ENCODE data around the gene POMZP3.
A peak's percentile ranks its signal among the peaks of the same experiment; 100 is the strongest.
"Not testable (repeated sequence)": the region's sequence is repeated elsewhere in the genome, so short reads cannot be mapped to it uniquely, and the experiment has no call there.

Gene POMZP3

DNA sequence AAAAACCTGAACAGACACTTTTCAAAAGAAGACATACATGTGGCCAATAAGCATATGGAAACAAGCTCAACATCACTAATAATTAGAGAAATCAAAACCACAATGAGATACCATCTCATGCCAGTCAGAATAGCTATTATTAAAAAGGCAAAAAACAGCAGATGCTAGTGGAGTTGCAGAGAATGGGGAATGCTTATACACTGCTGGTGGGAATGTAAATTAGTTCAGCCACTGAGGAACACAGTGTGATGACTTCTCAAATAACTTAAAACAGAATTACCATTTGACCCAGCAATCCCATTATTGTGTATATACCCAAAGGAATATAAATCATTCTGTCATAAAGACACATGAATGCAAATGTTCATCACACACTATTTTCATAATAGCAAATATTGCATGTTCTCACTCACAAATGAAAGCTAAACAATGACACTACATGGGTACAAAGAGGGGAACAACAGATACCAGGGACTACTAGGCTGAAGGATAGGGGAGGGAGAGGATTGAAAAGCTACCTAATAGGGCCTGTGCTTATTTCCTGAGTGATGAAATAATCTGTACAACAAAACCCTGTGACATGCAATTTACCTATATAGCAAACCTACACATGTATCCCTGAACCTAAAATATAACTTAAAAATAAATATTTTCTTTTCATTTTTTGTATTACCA, 28.4 kb downstream of the POMZP3 start:
- H3K4me3 ChIP-seq (ENCODE audit: low read depth, low read length); DNase-seq (ENCODE audit: low read depth): not testable (repeated sequence)

DNA sequence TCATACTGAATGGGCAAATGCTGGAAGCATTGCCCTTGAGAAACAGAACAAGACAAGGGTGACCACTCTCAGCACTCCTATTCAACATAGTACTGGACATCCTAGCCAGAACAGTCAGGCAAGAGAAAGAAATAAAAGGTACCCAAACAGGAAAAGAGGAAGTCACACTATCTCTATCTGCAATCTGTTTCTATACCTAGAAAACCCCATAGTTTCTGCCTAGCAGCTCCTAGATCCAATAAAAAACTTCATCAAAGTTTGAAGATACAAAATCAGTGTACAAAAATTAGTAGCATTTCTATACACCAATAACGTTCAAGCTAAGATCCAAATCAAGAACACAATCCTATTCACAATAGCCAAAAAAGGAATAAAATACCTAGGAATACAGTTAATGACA, 29.8 kb downstream of the POMZP3 start:
- not testable (repeated sequence) for H3K4me3 ChIP-seq (ENCODE audit: low read depth, low read length)

DNA sequence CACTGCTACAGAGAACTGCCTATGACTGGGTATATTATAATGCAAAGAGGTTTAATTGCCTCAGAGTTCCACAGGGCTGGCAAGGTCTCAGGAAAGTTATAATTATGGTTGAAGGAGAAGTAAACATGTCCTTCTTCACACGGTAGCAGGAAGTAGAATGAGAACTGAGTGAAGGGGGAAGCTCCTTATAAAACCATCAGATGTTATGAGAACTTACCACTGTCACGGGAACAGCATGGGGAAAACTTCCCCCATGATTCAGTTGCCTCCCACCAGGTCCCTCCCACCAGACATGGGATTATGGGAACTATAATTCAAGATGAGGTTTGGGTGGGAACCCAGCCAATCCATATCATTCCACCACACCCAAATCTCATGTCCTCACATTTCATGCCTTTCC, 34.4 kb downstream of the POMZP3 start:
- H3K4me3 ChIP-seq (ENCODE audit: low read depth, low read length); DNase-seq (ENCODE audit: low read depth): not testable (repeated sequence)

More for the DNA sequence above, 29.8 kb downstream of the POMZP3 start:
- not testable (repeated sequence) for DNase-seq (ENCODE audit: low read depth)

DNA sequence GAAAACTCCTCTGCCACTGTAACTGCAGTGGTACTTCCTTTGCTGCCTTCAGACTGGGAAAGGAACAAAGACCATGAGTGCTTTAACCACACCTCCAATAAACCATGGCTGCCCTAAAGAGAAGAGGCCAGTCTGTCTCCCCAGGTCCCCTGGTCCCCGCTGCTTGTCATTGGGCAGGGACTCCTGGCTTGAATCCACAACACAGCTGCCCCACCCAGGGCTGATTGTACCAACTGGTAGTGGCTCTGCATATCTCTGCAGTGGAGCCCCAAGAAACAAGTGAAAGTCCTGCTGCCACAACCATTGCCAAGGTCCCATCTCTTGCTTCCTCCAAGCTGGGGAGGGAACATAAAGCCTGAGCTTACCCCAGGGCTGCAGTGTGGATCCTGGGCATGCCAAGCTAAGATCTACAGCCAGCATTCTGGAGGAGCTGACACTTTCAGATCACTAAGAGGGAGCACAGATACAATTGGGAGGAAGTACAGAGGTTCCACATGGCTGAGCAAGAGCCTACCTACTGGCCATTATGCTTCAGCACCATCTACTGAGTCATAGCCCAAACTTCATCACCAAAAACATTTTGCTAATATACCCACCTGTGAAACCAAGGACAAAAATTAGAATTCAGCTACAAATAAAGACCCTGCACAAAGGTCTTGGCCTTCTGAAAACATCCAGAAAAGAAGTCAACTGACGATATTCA, 35.3 kb downstream of the POMZP3 start:
- not testable (repeated sequence) for H3K4me3 ChIP-seq (ENCODE audit: low read depth, low read length); DNase-seq (ENCODE audit: low read depth)

DNA sequence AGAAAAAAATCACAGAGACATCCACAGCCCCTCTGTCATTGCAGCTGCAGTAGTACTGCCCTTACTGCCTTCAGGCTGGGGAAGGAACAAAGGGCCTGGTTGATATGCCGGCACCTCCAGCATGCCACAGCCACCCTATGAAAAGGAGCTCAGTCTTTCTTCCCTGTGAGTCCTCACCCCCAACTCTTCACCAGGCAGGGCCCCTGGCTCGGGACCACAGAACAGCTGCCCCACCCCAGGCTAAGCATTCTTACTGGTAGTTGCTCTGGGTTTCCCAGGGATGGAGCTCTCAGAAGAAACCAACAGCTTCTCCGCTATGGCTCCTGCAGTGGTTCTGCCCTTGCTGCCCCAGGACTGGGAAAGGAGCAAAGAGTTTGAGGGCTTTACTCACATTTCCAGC, 36.0 kb downstream of the POMZP3 start:
- not testable (repeated sequence) for H3K4me3 ChIP-seq (ENCODE audit: low read depth, low read length)

DNA sequence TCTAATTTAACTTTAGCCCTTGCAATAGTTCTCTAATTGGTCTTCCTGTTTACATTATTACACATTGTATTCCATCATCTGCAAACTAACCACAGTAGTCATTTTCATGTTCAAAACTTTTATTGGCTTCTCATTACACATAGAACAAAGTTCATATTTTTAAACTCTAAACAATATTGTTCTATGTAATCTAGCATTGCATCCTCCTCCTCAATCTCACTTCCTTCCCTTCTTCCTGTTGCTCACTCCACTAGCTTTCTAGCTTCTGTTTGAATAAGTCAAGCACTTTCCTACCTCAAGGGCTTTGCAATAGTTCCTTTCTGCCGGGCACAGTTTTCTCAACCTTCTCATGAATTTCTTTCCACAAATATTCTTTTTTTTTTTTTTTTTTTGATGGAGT, 38.5 kb downstream of the POMZP3 start:
- not testable (repeated sequence) for H3K4me3 ChIP-seq (ENCODE audit: low read depth, low read length); DNase-seq (ENCODE audit: low read depth)

More for the DNA sequence above, 36.0 kb downstream of the POMZP3 start:
- DNase-seq (ENCODE audit: low read depth), result not testable (repeated sequence)

DNA sequence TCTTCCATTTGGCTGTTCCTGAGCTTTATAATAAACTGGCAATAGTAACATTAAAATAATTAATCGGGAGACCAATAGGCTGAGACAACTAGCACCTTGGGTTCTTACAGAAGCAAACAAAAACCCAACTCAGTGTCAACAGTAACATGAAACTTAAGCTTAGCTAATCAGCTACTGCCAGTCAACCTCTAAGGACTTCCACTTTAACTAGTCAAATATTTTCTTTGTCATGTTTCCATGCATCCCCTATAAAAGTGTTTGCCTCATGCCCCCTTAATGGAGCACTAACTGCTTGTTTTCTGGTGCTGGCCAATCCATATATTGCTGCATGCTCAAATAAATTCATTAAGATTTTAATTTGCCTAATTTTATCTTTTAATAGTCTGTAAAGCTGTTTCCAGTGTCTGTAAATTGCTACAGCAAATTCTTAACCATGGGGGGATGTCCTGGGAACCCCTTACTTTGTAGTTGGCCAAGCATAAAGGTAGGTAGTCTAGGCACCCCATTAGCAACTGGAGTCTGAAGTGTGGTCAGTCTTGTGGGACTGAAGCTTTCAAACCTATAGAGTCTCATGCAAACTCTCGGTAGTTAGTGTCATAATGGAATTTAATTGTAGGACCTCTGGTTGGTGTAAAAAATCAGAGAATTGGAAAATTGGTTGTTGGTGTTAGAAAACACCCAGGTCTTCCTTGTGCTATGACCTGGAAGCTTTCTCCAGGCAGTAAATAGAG, 40.3 kb downstream of the POMZP3 start:
- peak; percentile 14 for DNase-seq (ENCODE audit: low read depth)
- H3K4me3 ChIP-seq (ENCODE audit: low read depth, low read length), result not testable (repeated sequence)

DNA sequence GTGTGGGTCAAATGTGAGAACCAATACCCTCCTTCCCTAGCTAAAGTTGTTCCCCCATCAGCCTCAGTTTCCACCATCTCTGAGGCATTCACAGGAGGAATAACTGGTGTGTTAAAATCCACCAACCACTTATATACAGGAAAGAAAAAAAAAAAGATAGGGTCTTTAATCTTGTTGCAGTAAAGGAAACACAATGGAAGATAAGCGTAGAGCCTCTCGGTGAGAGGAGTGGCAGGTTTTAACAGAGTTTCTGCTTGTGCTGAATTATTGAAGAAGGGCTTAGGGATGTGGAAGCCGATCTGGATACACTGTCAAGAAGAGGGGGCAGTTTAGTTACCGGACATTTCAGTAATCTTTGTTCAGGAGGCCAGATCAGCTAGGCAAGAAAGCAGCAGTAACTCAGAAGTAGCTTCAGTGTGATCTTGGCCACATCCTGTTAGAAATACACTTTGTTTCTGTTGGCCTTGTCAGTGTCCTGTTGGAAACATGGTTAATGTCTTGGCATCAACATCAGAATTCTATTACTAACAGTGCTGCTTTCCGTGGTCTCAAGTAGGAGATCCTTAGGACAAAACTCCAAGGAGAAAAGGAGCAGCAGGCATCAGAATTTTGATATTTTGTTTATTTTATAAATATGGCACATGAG, 43.3 kb downstream of the POMZP3 start:
- H3K4me3 ChIP-seq (ENCODE audit: low read depth, low read length), result not testable (repeated sequence)
- DNase-seq (ENCODE audit: low read depth), result peak; percentile 70

DNA sequence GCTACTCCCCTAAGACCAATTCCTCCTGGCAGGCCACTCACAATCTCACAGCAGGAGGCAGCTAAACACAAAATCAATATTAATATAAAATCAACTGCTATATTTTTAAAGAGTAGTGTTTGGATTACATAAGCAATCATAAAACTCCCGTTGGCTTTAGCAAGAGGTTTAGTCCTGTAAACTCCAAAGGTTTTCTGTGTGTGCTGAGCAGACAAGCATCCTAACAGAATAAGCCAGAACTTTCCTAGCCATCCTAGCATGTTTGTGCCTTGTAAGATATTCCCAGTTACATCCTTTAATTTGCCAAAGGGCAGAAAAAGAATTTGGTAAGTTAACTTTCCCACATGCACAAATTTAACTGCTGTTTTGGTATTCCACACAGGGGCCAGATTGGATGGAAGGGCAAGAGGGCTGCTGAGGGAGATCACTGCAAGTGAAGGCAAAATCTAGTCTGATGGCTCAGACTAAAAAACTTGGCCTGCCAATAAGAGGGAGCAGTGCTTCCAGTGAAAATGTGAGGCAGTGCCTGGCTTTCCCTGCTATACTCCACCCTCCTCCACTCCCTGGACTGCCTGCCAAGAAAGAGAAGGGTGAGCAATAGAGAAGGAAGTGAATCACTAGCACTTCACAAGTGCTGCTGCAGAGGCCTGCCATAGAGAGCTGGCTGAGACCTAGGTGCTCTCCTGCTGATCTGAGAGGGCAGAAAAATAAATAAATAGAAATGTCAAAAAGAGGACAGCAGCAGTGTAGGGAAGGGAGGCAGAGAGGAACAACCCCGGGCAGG, 44.0 kb downstream of the POMZP3 start:
- DNase-seq (ENCODE audit: low read depth), result peak; percentile 85
- not testable (repeated sequence) for H3K4me3 ChIP-seq (ENCODE audit: low read depth, low read length)

DNA sequence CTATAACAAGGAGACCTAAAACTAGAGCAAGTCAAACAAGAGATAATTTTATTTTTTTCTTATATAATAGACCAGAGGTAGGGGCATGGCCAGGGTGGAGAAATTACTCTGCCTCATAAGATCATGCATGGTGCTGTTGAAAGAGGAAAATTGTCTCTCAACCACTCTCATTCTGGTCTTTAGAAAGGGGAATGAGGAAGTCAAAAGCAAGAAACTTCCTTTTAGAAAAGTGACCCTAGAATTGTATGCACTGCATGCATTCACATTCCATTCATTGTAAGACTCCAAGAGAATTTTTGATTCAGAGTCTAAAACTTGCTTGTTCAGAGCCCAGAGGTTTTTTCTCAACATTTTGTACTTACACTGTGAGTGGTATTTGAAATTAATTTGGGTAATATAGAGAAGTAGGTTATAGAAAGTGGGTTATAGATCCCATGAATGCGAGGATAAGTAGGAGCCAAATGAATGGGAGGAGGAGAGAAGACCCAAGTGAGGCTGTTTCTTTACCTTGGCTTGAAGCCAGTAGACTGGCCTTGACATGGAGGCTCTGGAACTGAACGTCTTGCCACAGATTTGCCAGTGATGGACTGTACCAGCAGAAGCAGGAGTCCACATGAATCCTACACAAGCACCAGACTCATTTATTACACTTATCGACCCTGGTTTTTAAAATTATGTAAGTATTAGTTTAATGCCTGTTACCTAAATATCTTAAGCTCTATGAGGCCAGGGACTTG, 51.0 kb downstream of the POMZP3 start:
- not testable (repeated sequence) for H3K4me3 ChIP-seq (ENCODE audit: low read depth, low read length)
- DNase-seq (ENCODE audit: low read depth), result peak; percentile 67

DNA sequence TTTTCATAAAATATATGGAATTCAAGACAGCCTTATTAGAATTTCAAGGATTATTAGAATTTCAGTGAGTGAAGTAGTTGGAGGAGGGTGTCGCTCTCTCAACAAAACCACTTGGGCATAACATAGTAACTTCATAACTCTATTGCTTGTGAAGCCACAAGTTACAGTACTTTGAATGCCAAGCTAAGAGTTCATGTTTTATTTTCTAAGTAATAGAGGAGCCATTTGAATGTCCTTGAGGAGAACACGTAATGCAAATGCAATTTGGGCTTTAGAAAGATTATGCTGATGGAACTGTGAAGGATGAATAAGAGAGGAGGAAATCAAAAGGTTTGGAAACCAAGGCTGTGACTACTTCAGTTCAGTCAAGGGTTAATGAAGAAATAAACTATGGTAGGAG, 51.6 kb downstream of the POMZP3 start:
- not testable (repeated sequence) for DNase-seq (ENCODE audit: low read depth)

DNA sequence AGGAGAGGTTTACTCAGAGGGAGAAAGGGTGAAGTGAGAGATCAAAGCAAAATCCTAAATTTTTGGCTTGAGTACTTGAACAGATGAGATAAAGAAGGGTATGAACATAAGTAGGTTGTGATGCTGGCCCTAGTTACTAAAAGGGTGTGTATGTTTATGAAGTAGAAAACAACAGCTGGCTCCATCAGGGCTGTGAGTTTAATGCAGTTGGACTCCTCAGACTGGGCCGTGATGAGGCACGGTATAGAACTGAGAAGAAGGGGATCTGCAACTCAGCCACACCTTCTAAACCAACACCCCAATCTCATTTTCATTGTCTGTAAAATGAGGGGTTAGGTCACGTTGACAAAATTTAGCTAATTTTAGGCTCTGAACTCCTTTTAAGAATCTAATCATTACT, 54.8 kb downstream of the POMZP3 start:
- not testable (repeated sequence) for H3K4me3 ChIP-seq (ENCODE audit: low read depth, low read length); DNase-seq (ENCODE audit: low read depth)

More for the DNA sequence above, 51.6 kb downstream of the POMZP3 start:
- H3K4me3 ChIP-seq (ENCODE audit: low read depth, low read length), result not testable (repeated sequence)

DNA sequence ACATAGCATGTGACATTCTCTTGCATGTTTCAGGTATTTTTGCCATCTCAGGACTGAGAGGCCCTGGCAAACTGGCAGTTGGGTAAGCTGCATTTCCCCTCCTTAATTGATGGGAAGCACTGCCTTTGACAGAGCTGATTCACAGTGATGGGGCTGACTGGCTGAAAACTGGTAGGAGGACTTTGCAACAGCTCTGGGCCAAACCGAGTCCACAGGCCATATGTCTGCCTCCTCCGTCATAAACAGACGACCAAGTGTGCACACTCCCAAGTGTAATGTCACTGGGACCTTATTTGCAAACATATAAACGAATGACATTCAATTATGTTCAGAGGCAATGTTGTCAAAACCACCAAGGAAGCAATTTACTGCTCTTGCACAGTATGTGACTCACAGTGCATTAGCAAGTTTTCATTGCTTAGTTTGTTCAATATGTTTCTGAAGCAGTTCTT, 56.7 kb downstream of the POMZP3 start:
- not testable (repeated sequence) for H3K4me3 ChIP-seq (ENCODE audit: low read depth, low read length)
- peak; percentile 31 for DNase-seq (ENCODE audit: low read depth)

DNA sequence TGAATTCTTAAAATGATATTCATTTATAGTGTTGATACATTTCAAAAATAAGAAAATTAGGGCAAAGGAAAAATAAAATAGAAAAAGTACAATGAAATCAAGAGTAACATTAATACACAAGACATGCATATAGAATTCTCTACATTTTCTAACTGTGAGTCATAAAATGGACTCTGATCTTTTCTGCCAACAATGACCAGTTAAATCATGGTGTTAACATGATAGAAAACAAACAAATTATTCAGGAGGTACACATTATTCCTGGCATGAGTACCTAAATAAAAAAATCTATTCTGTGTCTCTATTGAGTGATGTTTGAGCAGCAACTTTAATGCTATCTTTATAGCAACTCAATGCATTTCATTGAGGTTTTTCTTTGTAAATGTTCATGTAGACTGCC, 58.3 kb downstream of the POMZP3 start:
- DNase-seq (ENCODE audit: low read depth), result peak; percentile 63
- not testable (repeated sequence) for H3K4me3 ChIP-seq (ENCODE audit: low read depth, low read length)

DNA sequence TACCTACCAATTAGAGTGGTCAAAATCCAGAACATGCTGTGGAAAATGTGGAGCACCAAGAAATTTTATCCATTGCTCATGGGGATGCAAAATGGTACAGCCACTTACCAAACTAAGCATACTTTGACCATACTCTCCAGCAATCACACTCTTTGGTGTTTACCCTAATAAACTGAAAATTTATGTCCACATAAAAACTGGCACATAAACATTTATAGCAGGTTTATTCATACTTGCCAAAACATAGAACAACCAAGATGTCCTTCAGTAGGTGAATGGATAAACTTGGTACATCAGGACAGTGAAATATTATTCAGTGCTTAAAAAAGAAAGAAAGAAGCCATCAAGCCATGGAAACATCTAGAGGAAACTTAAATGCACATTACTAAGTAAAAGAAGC, 59.3 kb downstream of the POMZP3 start:
- H3K4me3 ChIP-seq (ENCODE audit: low read depth, low read length); DNase-seq (ENCODE audit: low read depth): not testable (repeated sequence)

DNA sequence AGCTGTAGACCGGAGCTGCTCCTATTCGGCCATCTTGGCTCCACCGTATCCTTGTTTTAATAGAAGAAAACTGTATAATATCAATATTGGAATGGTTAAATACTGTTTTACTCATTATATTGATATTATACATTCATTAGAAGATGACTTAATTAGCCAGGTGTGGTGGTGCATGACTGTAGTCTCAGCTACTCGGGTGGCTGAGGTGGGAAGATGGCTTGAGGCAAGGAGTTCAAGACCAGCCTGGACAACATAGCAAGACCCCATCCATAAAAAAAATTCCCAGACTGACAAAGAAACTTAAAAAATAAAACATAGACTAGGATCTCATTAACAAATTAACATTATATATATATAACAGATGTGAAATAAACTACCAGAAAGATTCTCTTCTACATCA, 59.8 kb downstream of the POMZP3 start:
- DNase-seq (ENCODE audit: low read depth); H3K4me3 ChIP-seq (ENCODE audit: low read depth, low read length): not testable (repeated sequence)

DNA sequence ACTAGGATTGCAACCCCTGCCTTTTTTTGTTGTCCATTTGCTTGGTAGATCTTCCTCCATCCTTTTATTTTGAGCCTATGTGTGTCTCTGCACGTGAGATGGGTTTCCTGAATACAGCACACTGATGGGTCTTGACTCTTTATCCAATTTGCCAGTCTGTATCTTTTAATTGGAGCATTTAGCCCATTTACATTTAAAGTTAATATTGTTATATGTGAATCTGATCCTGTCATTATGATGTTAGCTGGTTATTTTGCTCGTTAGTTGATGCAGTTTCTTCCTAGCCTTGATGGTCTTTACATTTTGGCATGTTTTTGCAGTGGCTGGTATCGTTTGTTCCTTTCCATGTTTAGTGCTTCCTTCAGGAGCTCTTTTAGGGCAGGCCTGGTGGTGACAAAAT, 62.1 kb downstream of the POMZP3 start:
- not testable (repeated sequence) for DNase-seq (ENCODE audit: low read depth); H3K4me3 ChIP-seq (ENCODE audit: low read depth, low read length)

DNA sequence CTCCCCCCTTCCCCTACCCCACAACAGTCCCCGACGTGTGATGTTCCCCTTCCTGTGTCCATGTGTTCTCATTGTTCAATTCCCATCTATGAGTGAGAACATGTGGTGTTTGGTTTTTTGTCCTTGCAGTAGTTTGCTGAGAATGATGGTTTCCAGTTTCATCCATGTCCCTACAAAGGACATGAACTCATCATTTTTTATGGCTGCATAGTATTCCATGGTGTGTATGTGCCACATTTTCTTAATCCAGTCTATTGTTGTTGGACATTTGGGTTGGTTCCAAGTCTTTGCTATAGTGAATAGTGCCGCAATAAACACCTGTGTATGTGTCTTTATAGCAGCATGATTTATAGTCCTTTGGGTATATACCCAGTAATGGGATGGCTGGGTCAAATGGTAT, 65.7 kb downstream of the POMZP3 start:
- DNase-seq (ENCODE audit: low read depth), result not testable (repeated sequence)

More for the DNA sequence above, 65.7 kb downstream of the POMZP3 start:
- H3K4me3 ChIP-seq (ENCODE audit: low read depth, low read length), result not testable (repeated sequence)
